HepG2 (cell line): ENCODE data around the gene DNAJB6. TPM values are rescaled to one million over a fixed set of nuclear protein-coding genes. Genes with fewer than 3 reads are reported as not detected.
A peak's percentile ranks its signal among the peaks of the same experiment; 100 is the strongest.

ENCODE experiments used
- ATAC-seq: fragments of 200-7000 bp; cut with Tn5 transposase; 3 replicates; pipeline ENCODE4 v1.9.1; 2020; ENCODE audit warnings: mild to moderate bottlenecking, moderate library complexity
- BruUV-seq: library from RNA; stranded (reverse); fragments of 400-500 nt; replicated peaks from 2 replicates; lab custom pipeline; 2021; lab: Mats Ljungman, UMichigan
- CTCF ChIA-PET: fragments of 300-600 bp; formaldehyde crosslinking; extraction: SDS; loops from one replicate; lab custom pipeline; 2021; ENCODE audit warnings: low total read pairs, inconsistent platforms, low intra/inter-chr PET ratio; lab: Yijun Ruan, JAX
- POLR2A ChIA-PET: fragments of 350-600 bp; sonication (Branson Sonifier 250); formaldehyde crosslinking; loops from one replicate; lab custom pipeline; 2020; ENCODE audit warnings: antibody characterized with exemption, inconsistent platforms; lab: Yijun Ruan, JAX
- DNase-seq: peaks from one replicate; pipeline ENCODE4 v3.0.0-alpha.2; 2015; ENCODE audit warnings: low spot score
- FAIRE-seq: peaks from 3 replicates; lab custom pipeline; 2011; peaks lifted over from hg19 to GRCh38; lab: Jason Lieb, UNC
- H2AFZ ChIP-seq: one replicate; pipeline ENCODE4 v1.6.1; 2011; ENCODE audit warnings: low read length, inconsistent platforms
- H3K27ac ChIP-seq: fragments of 300-600 bp; 3 replicates; pipeline ENCODE4 v1.8.0; 2011; ENCODE audit warnings: mixed run types, mild to moderate bottlenecking, mixed read lengths, low read length, inconsistent platforms; ENCODE audit not compliant: insufficient read depth; ENCODE audit errors: extremely low read length
- H3K27me3 ChIP-seq, 2 experiments: fragments of 200-600 bp in 1 of 2; 2 replicates in 1 of 2; 3 replicates in 1 of 2; pipeline versions ENCODE4 v1.6.0 to v1.8.0; 2011; ENCODE audit warnings: low read length in 2 of 2, mild to moderate bottlenecking in 2 of 2, moderate library complexity in 2 of 2, inconsistent platforms in 1 of 2; ENCODE audit not compliant: insufficient read depth in 2 of 2, control insufficient read depth in 1 of 2
- H3K36me3 ChIP-seq, 2 experiments: fragments of 200-600 bp in 1 of 2; replicated peaks in 1 of 2; 2 replicates in 1 of 2; 3 replicates in 1 of 2; pipeline versions ENCODE4 v1.5.1 to v1.8.0; 2011; ENCODE audit warnings: low read length in 2 of 2, inconsistent platforms in 1 of 2; ENCODE audit not compliant: insufficient read depth in 2 of 2, control insufficient read depth in 1 of 2
- H3K4me1 ChIP-seq: 2 replicates; pipeline ENCODE4 v1.5.1; 2012; ENCODE audit warnings: low read length, inconsistent platforms; ENCODE audit not compliant: insufficient read depth
- H3K4me2 ChIP-seq: 2 replicates; pipeline ENCODE4 v1.6.0; 2011; ENCODE audit warnings: low read depth, low read length, inconsistent platforms
- H3K4me3 ChIP-seq, 3 experiments: fragments of 200-600 bp in 1 of 3; sonication (generic), shearing (Covaris generic) in 1 of 3; replicated peaks in 1 of 3; 2 replicates each; pipeline ENCODE4 v1.5.1; 2011 to 2016; ENCODE audit warnings: low read length in 3 of 3, inconsistent platforms in 2 of 3, low read depth in 2 of 3, mild to moderate bottlenecking in 2 of 3, control low read depth in 1 of 3, mixed read lengths in 1 of 3; ENCODE audit not compliant: insufficient read depth in 1 of 3
- H3K79me2 ChIP-seq: one replicate; pipeline ENCODE4 v1.6.1; 2011; ENCODE audit warnings: low read length, inconsistent platforms; ENCODE audit not compliant: insufficient read depth
- H3K9ac ChIP-seq: 2 replicates; pipeline ENCODE4 v1.6.0; 2011; ENCODE audit warnings: mild to moderate bottlenecking, low read depth, low read length, inconsistent platforms; ENCODE audit not compliant: insufficient read depth
- H3K9me3 ChIP-seq: 2 replicates; pipeline ENCODE4 v1.5.1; 2012; ENCODE audit warnings: mild to moderate bottlenecking, low read length
- H4K20me1 ChIP-seq: 2 replicates; pipeline ENCODE4 v1.6.0; 2011; ENCODE audit warnings: inconsistent platforms, mild to moderate bottlenecking, low read length, moderate library complexity; ENCODE audit not compliant: insufficient read depth
- ATF1 ChIP-seq: IDR thresholded peaks from 2 replicates; pipeline ENCODE4 v1.6.1; 2016; ENCODE audit warnings: mild to moderate bottlenecking, control low read depth
- ATRX ChIP-seq: sonication (generic); formaldehyde crosslinking; IDR thresholded peaks from 2 replicates; pipeline ENCODE4 v1.4.0; 2020; ENCODE audit warnings: missing genetic modification reagents, borderline replicate concordance
- BCL6 ChIP-seq: IDR thresholded peaks from 2 replicates; pipeline ENCODE4 v1.6.1; 2016; ENCODE audit warnings: missing genetic modification reagents, missing compliant biosample characterization
- GTF3A ChIP-seq: sonication (generic); formaldehyde crosslinking; conservative IDR thresholded peaks from 2 replicates; pipeline ENCODE4 v1.4.0; 2020; ENCODE audit warnings: mild to moderate bottlenecking, missing genetic modification reagents
- HCFC1 ChIP-seq: fragments of 150-350 bp; IDR thresholded peaks from 2 replicates; pipeline ENCODE4 v1.6.1; 2014; ENCODE audit warnings: low read depth, low read length
- HNF1A ChIP-seq, 2 experiments: sonication (generic) in 1 of 2; formaldehyde crosslinking in 1 of 2; IDR thresholded peaks; 2 replicates each; pipeline versions ENCODE4 v1.4.0 to v1.6.1; 2016 to 2020; ENCODE audit warnings: borderline replicate concordance in 1 of 2, low read depth in 1 of 2, mild to moderate bottlenecking in 1 of 2, missing genetic modification reagents in 1 of 2
- LRRFIP1 ChIP-seq: sonication (generic); formaldehyde crosslinking; conservative IDR thresholded peaks from 2 replicates; pipeline ENCODE4 v1.4.0; 2020; ENCODE audit warnings: missing genetic modification reagents
- POLR2A ChIP-seq, 2 experiments: IDR thresholded peaks; 2 replicates each; pipeline ENCODE4 v1.6.1; 2011; ENCODE audit warnings: low read depth in 2 of 2, low read length in 2 of 2, mild to moderate bottlenecking in 1 of 2, moderate library complexity in 1 of 2; ENCODE audit not compliant: insufficient read depth in 1 of 2
- SRSF1 ChIP-seq: fragments of 200-400 bp; formaldehyde crosslinking; optimal IDR thresholded peaks from 2 replicates; pipeline ENCODE3; 2017; ENCODE audit warnings: mild to moderate bottlenecking, low read depth, low read length, moderate library complexity
- TARDBP ChIP-seq: sonication (generic); formaldehyde crosslinking; IDR thresholded peaks from 2 replicates; pipeline ENCODE4 v1.8.0; 2022; ENCODE audit warnings: mild to moderate bottlenecking, missing genetic modification reagents
- ZFP91 ChIP-seq: sonication (generic); formaldehyde crosslinking; IDR thresholded peaks from 2 replicates; pipeline ENCODE4 v1.9.0; 2022; ENCODE audit warnings: missing genetic modification reagents, mild to moderate bottlenecking, borderline replicate concordance
- ZNF276 ChIP-seq: sonication (generic); formaldehyde crosslinking; IDR thresholded peaks from 2 replicates; pipeline ENCODE4 v1.4.0; 2020; ENCODE audit warnings: mild to moderate bottlenecking, low read depth, missing genetic modification reagents
- ZNF781 ChIP-seq: sonication (generic); formaldehyde crosslinking; IDR thresholded peaks from 2 replicates; pipeline ENCODE4 v1.5.1; 2020; ENCODE audit warnings: borderline replicate concordance, mild to moderate bottlenecking, missing genetic modification reagents; ENCODE audit errors: not compliant biosample characterization
- WGBS: methylation state at CpG from one replicate; pipeline ENCODE4 v1.1.6; 2017; ENCODE audit warnings: low lambda C conversion rate; 5-methylcytosine and 5-hydroxymethylcytosine counted together
- in situ Hi-C: cut with HindIII; loops from 2 replicates; pipeline ENCODE4 v1.10.0; 2017; ENCODE audit warnings: low pct_unique_long_range_greater_than_20kb; ENCODE audit not compliant: extremely low pct_ligation_motif_present
- intact Hi-C: fragments of 100-400 bp; cut with micrococcal nuclease; formaldehyde crosslinking; loops from one replicate; pipeline ENCODE4 v1.10.0; 2022; ENCODE audit not compliant: unreplicated experiment
- polyA plus RNA-seq, 8 experiments: library from polyadenylated mRNA; depleted of rRNA in 3 of 8; stranded (reverse) in 7 of 8; unstranded in 1 of 8; fragments of >200 nt; fragmentation: Illumina TruSeq in 4 of 8; extraction: Trizol in 4 of 8; gene quantifications; 2 replicates each; pipeline versions ENCODE4 v1.2.1 to v1.2.3, GENCODE V29; 2011 to 2016; ENCODE audit warnings: low read depth in 4 of 8, missing spikeins in 1 of 8, mixed read lengths in 1 of 8; ENCODE audit not compliant: insufficient read depth in 1 of 8
- total RNA-seq, 5 experiments: library from RNA; depleted of rRNA; stranded (reverse); fragments of >200 nt; fragmentation: Illumina TruSeq; extraction: Trizol; gene quantifications; 2 replicates each; pipeline ENCODE4 v1.2.3, GENCODE V29; 2016; ENCODE audit warnings: low read depth in 1 of 5

Gene DNAJB6
- total and polyA plus RNA-seq, 2 of the 13 experiments (the other 11 are each of a cell fraction or from before 2014, with no cell fraction given), result 29.9 to 53.9 TPM

- Histone ChIP-seq H3K4me1 (peaks cover 45% of the 10 kb centered on the region), H3K4me2 (peak overlapping the region; percentile 19; the same call in 1 of the 2 replicates), H3K4me3 (no peak overlapping the region), H3K27ac (no peak overlapping the region), H4K20me1 (peaks cover 29% of the 10 kb centered on the region), H3K9me3 (no peaks in the 10 kb centered on the region), H3K36me3 (no peaks in the 10 kb centered on the region), H3K79me2 (peaks cover 28% of the 10 kb centered on the region), H2AFZ (no peak overlapping the region)
- POLR2A ChIA-PET, result no interaction called here
- no peak for FAIRE-seq
- in situ Hi-C loops (no loop called here), intact Hi-C loops (no loop called here)
- WGBS, result 31% methylated on average over 5 of the region's 5 CpGs
- no peak for DNase-seq
- ATAC-seq, result no peak
- TF ChIP-seq ZNF276 (CRISPR knock-in tag) (no peak), TARDBP (CRISPR knock-in tag) (no peak), ZFP91 (CRISPR knock-in tag) (no peak), ATF1 (CRISPR knock-in tag) (no peak), LRRFIP1 (no peak), ATRX (no peak), GTF3A (no peak), POLR2A (IDR thresholded peaks at IDR 0.05; ENCODE audit: insufficient read depth in 1 of 2, low read depth in 2 of 2, low read length in 2 of 2) (no peak), HNF1A (IDR thresholded peaks at IDR 0.05; ENCODE audit: low read depth) (no peak), HNF1A (CRISPR knock-in tag; IDR thresholded peaks at IDR 0.05; ENCODE audit: borderline replicate concordance) (no peak), ZNF781 (CRISPR knock-in tag) (no peak), HCFC1 (no peak), BCL6 (no peak), SRSF1 (no peak)
- TF ChIP-seq, all 625 proteins: peak for 0
- no TSS peak for BruUV-seq
- peaks cover 0 to 3% of the 10 kb centered on the region in 2 experiments; a peak in 2 of 5 replicates for H3K27me3 ChIP-seq
- CTCF ChIA-PET, result no interaction called here
- no peak overlapping the region for H3K9ac ChIP-seq
These were observed 1.6 kb upstream of the DNAJB6 start for GRCh38 chr7:157335236-157335635.
